HG03060 (cell line): ENCODE measurements around the gene EGFL8.
"Not testable (repeated sequence)": the region's sequence is repeated elsewhere in the genome, so short reads cannot be mapped to it uniquely, and the experiment has no call there.

Source experiments
- ATAC-seq: cut with Tn5 transposase; IDR thresholded peaks from one replicate; pipeline ENCODE4 v1.9.1; 2021; ENCODE audit warnings: low read depth, moderate number of reproducible peaks; ENCODE audit not compliant: unreplicated experiment

EGFL8 gene

GRCh38 chr6:32182555-32182981 lies 18.2 kb downstream of the EGFL8 start:
- ATAC-seq, result no peak

DNA sequence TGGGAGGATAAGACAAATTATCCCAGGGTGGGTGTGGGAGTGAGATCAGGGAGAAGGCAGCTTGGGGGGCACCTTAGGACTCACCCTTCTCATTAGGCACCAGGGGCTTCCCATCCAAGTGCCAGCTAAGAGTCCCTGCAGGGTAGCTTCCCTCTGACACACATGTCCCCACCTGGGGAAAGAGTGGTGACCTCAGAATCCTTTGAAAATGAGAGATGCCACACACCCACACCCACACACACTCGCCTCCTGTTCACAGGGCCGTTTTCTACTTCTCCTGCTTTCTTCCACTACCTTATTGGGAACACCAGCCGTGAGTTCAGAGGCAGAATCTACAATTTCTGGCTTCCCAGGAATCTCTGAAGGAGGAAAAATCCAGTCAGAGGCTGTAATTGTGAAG lies 18.6 kb downstream of the EGFL8 start:
- no peak for ATAC-seq

DNA sequence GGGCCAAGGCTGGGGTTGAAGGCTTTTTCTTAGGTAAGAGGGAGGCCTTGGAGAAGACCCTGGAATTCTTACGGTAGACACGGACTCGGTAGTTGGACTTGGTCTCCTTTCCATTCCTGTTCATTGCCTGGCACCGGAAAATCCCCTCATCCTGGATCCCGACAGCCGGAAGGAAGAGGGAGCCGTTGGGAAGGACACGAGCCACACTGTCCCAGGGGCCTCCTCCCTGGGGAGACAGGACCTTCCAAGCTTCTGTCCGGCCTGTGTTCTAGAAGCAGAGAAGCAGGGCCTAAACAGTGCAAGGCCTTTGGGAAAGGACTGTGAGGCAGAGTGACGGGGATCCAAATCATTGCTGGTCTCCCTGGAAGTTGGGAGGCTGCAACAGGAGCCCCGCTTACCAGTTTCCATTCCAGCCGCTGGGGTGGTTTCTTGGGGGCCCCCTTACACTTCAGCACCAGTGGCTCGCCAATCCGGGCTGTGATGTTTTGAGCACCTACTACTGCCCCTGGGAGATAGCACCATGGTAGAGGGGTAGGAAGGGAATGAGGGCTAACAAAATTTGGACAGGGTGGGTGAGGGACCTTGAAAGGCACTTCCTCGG lies 19.2 kb downstream of the EGFL8 start:
- ATAC-seq, result no peak

- ATAC-seq, result no peak
Measured at GRCh38 chr6:32184084-32184640, 19.8 kb downstream of the EGFL8 start, which contains the start of gene AGER. TSS of gene AGER (minus strand) at chr6:32184253. CDS start at chr6:32184222, 31 bp downstream.

- not testable (repeated sequence) for ATAC-seq
Measured at GRCh38 chr6:32185681-32186131, 21.3 kb downstream of the EGFL8 start.

DNA sequence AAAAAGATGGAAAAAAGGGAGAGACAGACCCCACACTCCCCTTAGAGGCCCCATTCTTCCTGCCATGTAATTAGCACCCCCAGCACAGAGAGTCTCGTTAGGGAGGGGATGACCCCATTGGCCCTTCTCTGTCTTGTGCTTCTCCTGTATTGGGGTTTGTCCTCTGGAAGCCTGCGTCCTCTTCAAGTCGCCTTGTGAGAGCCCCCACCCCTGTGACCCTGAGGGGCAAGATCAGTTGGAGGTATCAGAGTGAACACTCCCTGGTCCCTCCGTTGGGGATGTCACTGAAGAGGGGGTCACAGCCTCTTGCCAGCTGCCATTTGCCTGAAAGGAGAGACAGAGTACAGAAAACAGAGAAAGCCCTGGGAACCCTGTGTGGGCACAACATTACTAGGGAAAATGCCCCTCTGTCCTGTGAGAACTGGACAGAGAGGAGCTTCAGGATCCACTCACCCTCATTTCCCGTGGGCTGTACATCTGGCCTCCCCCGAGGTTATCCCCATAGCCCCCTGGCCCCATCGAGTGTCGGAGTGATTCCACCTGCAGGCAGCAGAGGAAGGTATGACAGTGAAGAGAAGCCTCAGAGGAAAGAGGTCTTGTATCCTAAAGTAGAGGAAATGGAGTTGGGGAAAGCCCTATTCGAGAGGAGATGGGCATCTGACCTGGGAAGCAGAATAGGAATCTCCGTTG lies 21.9 kb downstream of the EGFL8 start:
- not testable (repeated sequence) for ATAC-seq

DNA sequence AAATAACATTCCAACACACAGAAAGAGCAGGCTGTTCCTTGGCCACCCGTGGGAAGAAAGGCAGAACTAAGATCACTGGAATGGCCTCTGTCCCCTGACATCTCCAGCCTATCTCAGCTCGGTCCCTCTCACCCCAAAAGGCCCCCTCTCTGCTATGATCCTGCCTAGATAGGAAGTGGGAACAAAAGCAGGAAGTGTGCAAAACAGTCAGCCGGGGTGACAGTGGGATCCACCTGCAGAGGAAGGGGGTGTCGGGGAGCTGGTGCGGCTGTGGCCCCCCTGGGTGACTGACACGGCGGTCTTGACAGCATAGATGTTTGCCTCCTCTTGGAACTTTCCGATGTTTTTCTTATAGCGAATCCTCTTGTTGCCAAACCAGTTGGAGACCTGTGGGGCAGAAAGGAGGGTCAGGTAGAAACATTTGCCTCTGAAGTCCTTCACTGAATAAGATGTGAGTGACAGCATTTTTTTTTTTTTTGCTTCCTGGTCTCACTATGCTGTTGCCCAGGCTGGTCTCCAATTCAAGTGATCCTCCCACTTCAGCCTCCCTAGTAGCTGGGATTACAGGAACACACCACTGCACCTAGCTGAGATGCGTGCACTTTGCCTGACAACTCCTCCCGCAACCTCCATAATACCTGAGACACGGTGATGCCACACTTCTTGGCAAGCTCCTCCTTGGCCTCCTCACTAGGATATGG lies 22.8 kb downstream of the EGFL8 start:
- ATAC-seq, result no peak

GRCh38 chr6:32187725-32188380 lies 23.5 kb downstream of the EGFL8 start:
- not testable (repeated sequence) for ATAC-seq

DNA sequence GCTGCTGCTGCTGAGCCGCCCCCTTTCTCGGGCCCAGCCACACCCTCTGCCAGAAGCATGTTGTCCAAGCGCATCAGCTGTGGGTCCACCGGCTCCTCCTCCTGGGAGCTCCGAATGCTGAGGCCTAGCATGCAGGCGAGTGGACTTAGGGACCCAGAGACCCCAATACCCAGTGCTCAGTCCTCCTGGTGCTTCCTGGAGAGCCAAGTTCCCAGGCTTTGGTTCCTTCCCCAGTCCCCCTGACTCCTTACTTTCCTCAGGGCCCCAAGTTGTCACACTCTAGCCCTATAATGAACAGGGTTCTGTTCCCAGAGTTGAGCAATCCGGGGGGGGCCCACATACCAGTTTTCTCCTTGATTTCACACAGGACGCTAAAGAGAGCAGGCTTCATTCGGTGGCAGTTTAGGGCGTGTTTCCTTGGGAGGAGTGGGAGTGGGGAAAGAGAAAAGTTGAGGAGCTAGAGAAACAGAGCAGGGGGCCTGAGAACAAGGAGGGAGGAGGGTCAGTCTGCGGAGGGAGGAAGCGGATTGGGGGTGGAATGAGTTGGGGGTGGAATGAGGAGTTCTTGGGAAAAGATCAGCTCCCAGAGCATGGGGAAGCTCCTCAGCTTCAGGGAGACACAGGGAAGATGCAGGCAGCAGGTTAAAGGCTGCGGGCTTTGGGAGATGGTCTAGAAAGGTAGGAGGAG lies 24.1 kb downstream of the EGFL8 start:
- ATAC-seq, result no peak

DNA sequence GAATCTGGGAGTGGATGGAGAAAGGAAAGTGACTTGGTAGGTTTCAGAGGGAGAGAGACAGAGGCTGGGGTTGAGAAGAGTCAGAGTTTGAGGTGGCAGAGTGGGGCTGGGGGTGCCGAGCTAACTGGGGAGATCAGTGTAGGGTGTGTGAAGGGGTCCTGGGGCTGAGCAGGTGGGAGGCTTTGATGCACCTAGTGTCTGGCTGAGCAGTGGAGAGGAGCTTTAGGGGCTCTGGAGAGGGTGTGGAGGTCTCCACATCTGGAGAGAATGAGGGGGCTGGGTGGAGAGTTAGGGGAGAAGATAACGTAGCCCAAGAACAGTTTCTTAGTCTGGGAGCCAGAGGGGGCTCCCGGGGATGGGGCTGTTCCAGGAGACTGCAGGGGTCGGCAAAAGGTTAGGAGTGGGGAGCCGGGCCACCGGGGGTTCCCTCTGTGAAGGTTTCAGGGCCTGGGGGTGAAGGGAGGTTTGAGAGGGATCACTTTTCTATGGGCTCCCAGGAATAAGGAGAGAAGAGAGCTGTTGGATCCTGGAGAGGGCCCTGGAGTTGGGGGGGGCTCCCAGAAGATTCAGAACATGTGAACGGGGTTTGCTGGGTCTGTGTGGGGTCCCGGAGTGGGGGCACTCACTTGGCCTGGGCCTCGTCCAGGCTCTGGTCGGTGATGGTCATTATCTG lies 24.8 kb downstream of the EGFL8 start:
- no peak for ATAC-seq

DNA sequence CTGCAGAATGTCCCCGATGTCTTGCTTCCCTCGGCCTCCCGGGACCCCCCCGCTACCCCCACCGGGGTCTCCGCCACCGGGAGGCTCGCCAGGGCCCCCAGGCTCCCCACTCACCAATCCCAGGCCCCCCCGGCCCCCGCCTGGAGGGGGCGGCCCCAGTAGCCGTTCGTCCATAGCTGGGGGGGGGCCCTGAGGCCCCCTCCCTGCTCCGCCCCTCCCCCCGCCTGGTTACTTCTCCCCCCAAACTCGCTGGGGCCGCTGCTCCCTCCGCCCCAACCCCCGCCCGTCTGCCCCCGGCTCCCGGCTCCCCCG lies 25.3 kb downstream of the EGFL8 start:
- ATAC-seq, result no peak

DNA sequence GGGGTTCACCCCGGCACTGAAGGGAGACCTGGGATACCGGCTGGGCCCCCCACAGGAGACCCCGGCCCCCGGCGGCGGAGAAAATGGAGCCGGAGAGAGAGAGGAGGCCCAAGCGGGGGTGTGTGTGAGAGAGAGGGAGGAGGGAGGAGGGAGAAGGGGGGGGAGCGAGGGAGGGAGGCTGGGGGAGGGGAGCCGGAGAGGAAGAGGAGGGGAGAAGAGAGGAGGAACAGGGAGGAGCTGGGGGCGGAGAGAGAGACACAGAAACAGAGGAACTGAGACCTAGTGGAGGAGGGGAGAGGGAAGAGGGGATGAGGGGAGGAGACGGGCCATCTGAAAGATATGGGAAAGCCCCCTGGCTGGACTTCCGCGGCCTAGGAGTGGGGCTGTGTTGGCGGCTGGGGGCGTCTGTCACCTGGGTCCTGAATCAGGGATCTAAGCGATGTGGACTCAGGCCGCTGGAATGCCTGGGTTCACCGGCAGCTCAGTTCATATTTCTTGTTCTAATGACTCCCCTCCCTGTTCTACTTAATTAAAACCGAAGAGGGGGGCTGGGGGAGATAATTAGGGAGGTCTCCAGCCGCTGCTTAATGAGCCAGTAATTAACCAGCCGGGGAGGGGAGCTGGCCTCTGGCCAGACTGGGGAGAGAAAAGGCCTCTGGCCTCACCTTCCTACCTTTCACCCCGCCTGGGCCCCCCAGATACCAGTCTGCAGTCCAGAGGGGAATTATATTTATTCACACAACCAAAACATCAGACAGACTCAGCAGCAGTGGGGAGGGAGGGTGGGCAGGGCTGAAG lies 25.9 kb downstream of the EGFL8 start, which contains the start of gene PBX2:
Gene PBX2, minus strand, starts transcription at position 149 of the 798 bp plus-strand sequence. CDS start 287 bp downstream, outside the sequence.
- ATAC-seq, result no peak

- ATAC-seq, result no peak
Measured at GRCh38 chr6:32190911-32191677, 26.7 kb downstream of the EGFL8 start.

DNA sequence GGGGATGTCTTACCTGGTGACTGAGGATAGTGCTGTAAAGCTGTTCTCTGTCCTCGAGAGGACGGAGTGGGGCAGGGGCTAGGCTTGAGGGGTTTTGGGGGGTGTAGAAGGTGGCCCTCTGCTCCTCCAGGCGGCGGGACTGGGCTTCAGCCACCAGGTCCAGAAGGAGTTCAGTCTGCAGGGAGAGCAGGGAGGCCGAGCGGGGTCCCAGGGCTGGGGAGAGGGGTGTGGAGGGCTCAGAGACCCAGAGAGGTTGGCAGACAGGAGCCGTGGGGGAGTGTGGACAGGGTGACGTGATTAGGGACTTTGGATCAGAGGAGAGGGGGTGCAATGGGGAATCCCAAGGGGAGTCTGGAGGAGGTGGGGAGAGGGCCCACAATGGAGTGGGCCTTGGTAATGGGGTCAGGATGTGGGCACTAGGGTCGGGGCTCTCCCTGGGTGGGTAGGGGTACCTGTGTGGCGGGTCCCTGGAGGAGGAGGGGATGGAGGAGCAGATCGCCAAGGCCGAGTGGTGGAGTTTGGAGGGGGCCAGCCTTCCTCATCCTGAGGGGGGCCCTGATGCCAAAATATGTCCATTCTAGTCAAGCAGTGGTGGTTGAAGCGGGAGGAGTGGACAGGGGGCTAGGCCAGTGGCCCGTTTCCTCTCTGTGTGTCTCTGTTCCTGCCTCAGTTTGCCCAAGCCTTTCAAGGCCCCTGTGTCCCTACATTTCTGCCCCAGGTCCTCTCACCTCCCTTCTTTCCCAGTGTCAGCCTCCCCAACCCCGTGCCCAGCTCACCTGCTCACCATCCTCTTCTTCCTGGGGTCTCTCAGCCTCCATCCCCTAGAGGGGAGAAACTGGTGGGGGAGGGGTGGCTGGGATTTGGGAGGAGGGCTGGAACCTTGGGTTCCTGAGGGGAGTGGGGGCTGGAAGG lies 27.6 kb downstream of the EGFL8 start:
- no peak for ATAC-seq

DNA sequence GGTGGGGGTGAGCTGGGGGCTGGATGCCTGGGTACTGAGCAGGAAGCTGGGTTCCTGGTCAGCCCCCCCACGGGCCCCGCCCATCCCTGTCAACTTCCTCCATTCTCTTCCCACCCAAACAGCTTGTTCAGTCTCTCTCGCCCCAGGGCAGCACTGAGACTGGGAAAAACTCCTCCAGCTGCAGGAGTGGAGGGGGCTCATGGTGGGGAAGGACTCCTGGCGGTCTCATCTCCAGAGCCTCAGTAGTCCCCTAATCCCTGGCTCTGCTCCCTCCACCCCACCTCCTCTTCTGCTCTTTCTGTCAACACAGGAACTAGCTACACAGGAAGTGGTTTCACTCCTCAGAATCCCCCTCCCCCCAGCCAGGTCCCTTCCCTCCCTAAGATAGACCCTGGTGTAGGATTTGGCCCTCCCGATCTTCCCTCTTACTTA lies 28.2 kb downstream of the EGFL8 start, which contains the start of gene GPSM3:
Gene GPSM3, minus strand, starts transcription at position 36 of the 432 bp plus-strand sequence. CDS start 130 bp downstream, outside the sequence.
- no peak for ATAC-seq

DNA sequence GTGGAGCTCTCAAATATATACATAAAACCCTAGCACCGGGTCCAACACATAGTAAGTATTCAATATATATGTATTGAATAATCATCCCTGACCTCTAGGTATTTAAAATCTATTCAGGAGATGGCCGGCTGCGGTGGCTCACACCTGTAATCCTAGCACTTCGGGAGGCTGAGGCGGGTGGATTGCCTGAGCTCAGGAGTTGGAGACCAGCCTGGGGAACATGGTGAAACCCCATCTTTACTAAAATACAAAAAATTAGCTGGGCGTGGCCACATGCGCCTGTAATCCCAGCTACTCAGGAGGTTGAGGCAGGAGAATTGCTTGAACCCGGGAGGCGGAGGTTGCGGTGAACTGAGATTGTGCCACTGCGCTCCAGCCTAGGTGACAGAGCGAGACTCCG lies 28.7 kb downstream of the EGFL8 start:
- not testable (repeated sequence) for ATAC-seq

- no peak for ATAC-seq
Measured at GRCh38 chr6:32194388-32194787, 30.0 kb downstream of the EGFL8 start.
